Renal cortex interstitium (tissue), 11 donors: ENCODE measurements around the gene ELMO1. TPM values are rescaled to one million over a fixed set of nuclear protein-coding genes. Genes with fewer than 3 reads are reported as not detected.

Experiments
- DNase-seq, 11 donors: peaks; one replicate each; pipeline ENCODE4 v3.0.0-alpha.2; 2013; ENCODE audit warnings: low read depth in 9 of 11, low spot score in 4 of 11; ENCODE audit errors: extremely low read depth in 1 of 11
- polyA plus RNA-seq, 3 donors: library from polyadenylated mRNA; unstranded; fragments of 120-200 nt; gene quantifications; one replicate each; pipeline ENCODE4 v1.2.1, GENCODE V29; 2013; ENCODE audit not compliant: insufficient read length in 3 of 3

ELMO1 gene
- polyA plus RNA-seq, 3 donors: 9.0 to 11.8 (median 10.9) TPM

GRCh38 chr7:37311355-37311754 is 137.3 kb downstream of the ELMO1 start:
- DNase-seq: no peak

- DNase-seq: no peak
These were observed 138.2 kb downstream of the ELMO1 start for GRCh38 chr7:37310327-37311080.

GRCh38 chr7:37309493-37309892 is 139.2 kb downstream of the ELMO1 start:
- DNase-seq: no peak

GRCh38 chr7:37304921-37305320 is 143.7 kb downstream of the ELMO1 start:
- DNase-seq: no peak

GRCh38 chr7:37297546-37297945 is 151.1 kb downstream of the ELMO1 start:
- no peak for DNase-seq

- DNase-seq: no peak
These were observed 153.3 kb downstream of the ELMO1 start for GRCh38 chr7:37295401-37295800.

- DNase-seq: no peak
These were observed 157.9 kb downstream of the ELMO1 start for GRCh38 chr7:37290731-37291130.

GRCh38 chr7:37289781-37290180 is 158.9 kb downstream of the ELMO1 start:
- no peak for DNase-seq

- DNase-seq: no peak
These were observed 159.3 kb downstream of the ELMO1 start for GRCh38 chr7:37289367-37289766.

GRCh38 chr7:37287131-37287855 is 161.4 kb downstream of the ELMO1 start:
- DNase-seq: peak in 8 of 11 donors; percentile 22 to 35 (median 28)

GRCh38 chr7:37286454-37286832 is 162.2 kb downstream of the ELMO1 start:
- DNase-seq: no peak

- DNase-seq: no peak
These were observed 162.8 kb downstream of the ELMO1 start for GRCh38 chr7:37285706-37286453.

GRCh38 chr7:37284805-37285231 is 163.8 kb downstream of the ELMO1 start:
- peak in 7 of 11 donors; percentile 6 to 34 (median 16) for DNase-seq

GRCh38 chr7:37284285-37284684 is 164.4 kb downstream of the ELMO1 start:
- no peak for DNase-seq

- DNase-seq: no peak
These were observed 164.9 kb downstream of the ELMO1 start for GRCh38 chr7:37283716-37284115.

GRCh38 chr7:37282927-37283326 is 165.7 kb downstream of the ELMO1 start:
- DNase-seq: no peak

GRCh38 chr7:37282093-37282444 is 166.6 kb downstream of the ELMO1 start:
- no peak for DNase-seq

- DNase-seq: no peak
These were observed 167.1 kb downstream of the ELMO1 start for GRCh38 chr7:37281368-37282092.

- DNase-seq: no peak
These were observed 171.2 kb downstream of the ELMO1 start for GRCh38 chr7:37277513-37277912.
